WTC11 (cell line): ENCODE data around the gene LHX4. TPM values are rescaled to one million over a fixed set of nuclear protein-coding genes. Genes with fewer than 3 reads are reported as not detected.
A peak's percentile ranks its signal among the peaks of the same experiment; 100 is the strongest.

ENCODE experiments used
- AFF4 ChIP-seq: sonication (generic); formaldehyde crosslinking; IDR thresholded peaks from 2 replicates; pipeline ENCODE4 v1.8.1; 2023; ENCODE audit warnings: mild to moderate bottlenecking, missing genetic modification reagents, borderline replicate concordance
- ATF3 ChIP-seq: sonication (generic); formaldehyde crosslinking; conservative IDR thresholded peaks from 2 replicates; pipeline ENCODE4 v1.8.1; 2022; ENCODE audit warnings: mild to moderate bottlenecking, missing genetic modification reagents
- CREB1 ChIP-seq: sonication (generic); formaldehyde crosslinking; IDR thresholded peaks from 2 replicates; pipeline ENCODE4 v1.8.0; 2023; ENCODE audit warnings: mild to moderate bottlenecking, missing genetic modification reagents
- E2F1 ChIP-seq: sonication (generic); formaldehyde crosslinking; IDR thresholded peaks from 2 replicates; pipeline ENCODE4 v1.8.0; 2022; ENCODE audit warnings: mild to moderate bottlenecking, missing genetic modification reagents
- FOXP1 ChIP-seq: sonication (generic); formaldehyde crosslinking; IDR thresholded peaks from 2 replicates; pipeline ENCODE4 v1.8.0; 2022; ENCODE audit warnings: missing genetic modification reagents, mild to moderate bottlenecking, moderate library complexity, borderline replicate concordance
- FOXP4 ChIP-seq: sonication (generic); formaldehyde crosslinking; IDR thresholded peaks from 2 replicates; pipeline ENCODE4 v1.8.0; 2022; ENCODE audit warnings: mild to moderate bottlenecking, missing genetic modification reagents
- MLX ChIP-seq: sonication (generic); formaldehyde crosslinking; IDR thresholded peaks from 2 replicates; pipeline ENCODE4 v1.8.1; 2023; ENCODE audit warnings: mild to moderate bottlenecking, missing genetic modification reagents, moderate library complexity
- NFATC4 ChIP-seq: fragments of 250-450 bp; sonication (Bioruptor Pico); IDR thresholded peaks from 2 replicates; pipeline ENCODE4 v1.9.0; 2021; ENCODE audit warnings: mild to moderate bottlenecking
- NFYB ChIP-seq: sonication (generic); formaldehyde crosslinking; conservative IDR thresholded peaks from 2 replicates; pipeline ENCODE4 v1.8.0; 2022; ENCODE audit warnings: low read depth, missing genetic modification reagents
- PRRX2 ChIP-seq: fragments of 250-450 bp; sonication (Bioruptor Pico); IDR thresholded peaks from 2 replicates; pipeline ENCODE4 v1.8.0; 2021; ENCODE audit warnings: mild to moderate bottlenecking
- RELA ChIP-seq: sonication (generic); formaldehyde crosslinking; IDR thresholded peaks from 2 replicates; pipeline ENCODE4 v1.8.1; 2022; ENCODE audit warnings: missing genetic modification reagents, mild to moderate bottlenecking, borderline replicate concordance
- RORB ChIP-seq: fragments of 250-450 bp; sonication (Bioruptor Pico); IDR thresholded peaks from 2 replicates; pipeline ENCODE4 v1.9.0; 2021; ENCODE audit warnings: mild to moderate bottlenecking
- TEAD4 ChIP-seq: sonication (generic); formaldehyde crosslinking; IDR thresholded peaks from 2 replicates; pipeline ENCODE4 v1.8.0; 2022; ENCODE audit warnings: mild to moderate bottlenecking, missing genetic modification reagents
- USF1 ChIP-seq: sonication (generic); formaldehyde crosslinking; IDR thresholded peaks from 2 replicates; pipeline ENCODE4 v1.8.0; 2022; ENCODE audit warnings: mild to moderate bottlenecking, missing genetic modification reagents
- ZNF232 ChIP-seq: sonication (generic); formaldehyde crosslinking; IDR thresholded peaks from 2 replicates; pipeline ENCODE4 v1.8.0; 2022; ENCODE audit warnings: mild to moderate bottlenecking, missing genetic modification reagents
- ZNF263 ChIP-seq: sonication (generic); formaldehyde crosslinking; IDR thresholded peaks from 2 replicates; pipeline ENCODE4 v1.8.1; 2022; ENCODE audit warnings: low read depth, mild to moderate bottlenecking, moderate library complexity, missing genetic modification reagents
- ZNF396 ChIP-seq: fragments of 250-450 bp; sonication (Bioruptor Pico); IDR thresholded peaks from 2 replicates; pipeline ENCODE4 v1.8.0; 2021; ENCODE audit warnings: mild to moderate bottlenecking, moderate library complexity, borderline replicate concordance
- ZNF423 ChIP-seq: fragments of 250-450 bp; sonication (Bioruptor Pico); IDR thresholded peaks from 2 replicates; pipeline ENCODE4 v2.1.2; 2022; ENCODE audit warnings: mild to moderate bottlenecking, moderate library complexity
- ZNF425 ChIP-seq: fragments of 250-450 bp; sonication (Bioruptor Pico); conservative IDR thresholded peaks from 2 replicates; pipeline ENCODE4 v1.9.0; 2021; ENCODE audit warnings: mild to moderate bottlenecking
- ZNF512 ChIP-seq: sonication (generic); formaldehyde crosslinking; IDR thresholded peaks from 2 replicates; pipeline ENCODE4 v1.8.1; 2022; ENCODE audit warnings: missing genetic modification reagents, borderline replicate concordance
- ZNF671 ChIP-seq: fragments of 250-450 bp; sonication (Bioruptor Pico); IDR thresholded peaks from 2 replicates; pipeline ENCODE4 v1.8.0; 2021; ENCODE audit warnings: mild to moderate bottlenecking
- total RNA-seq: library from RNA; stranded (reverse); gene quantifications from 3 replicates; pipeline ENCODE4 v1.2.3, GENCODE V29; 2021

The LHX4 gene
- total RNA-seq, 1 experiment from 2014 or later, result 19.2 TPM

GRCh38 chr1:180228648-180229482 lies 1.2 kb upstream of the LHX4 start (continued):
- no peak for TF ChIP-seq AFF4 (CRISPR knock-in tag)
- TF ChIP-seq RORB (CRISPR knock-in tag), result no peak
- peak; percentile 89 for TF ChIP-seq FOXP1 (CRISPR knock-in tag)
- no peak; the same call in 1 of the 2 replicates for TF ChIP-seq RELA (CRISPR knock-in tag)
- TF ChIP-seq ZNF263 (CRISPR knock-in tag), result no peak
- TF ChIP-seq ZNF671 (CRISPR knock-in tag), result no peak
- no peak for TF ChIP-seq ZNF512 (CRISPR knock-in tag)
- TF ChIP-seq ZNF423 (CRISPR knock-in tag), result no peak
- no peak for TF ChIP-seq NFYB (CRISPR knock-in tag)
- peak; percentile 86 for TF ChIP-seq CREB1 (CRISPR knock-in tag)
- no peak for TF ChIP-seq MLX (CRISPR knock-in tag)
- TF ChIP-seq ZNF425 (CRISPR knock-in tag), result no peak
- TF ChIP-seq ZNF396 (CRISPR knock-in tag), result no peak
- TF ChIP-seq ZNF232 (CRISPR knock-in tag), result peak; percentile 79
- TF ChIP-seq FOXP4 (CRISPR knock-in tag), result peak; percentile 77
- peak; percentile 89 for TF ChIP-seq E2F1 (CRISPR knock-in tag)
- TF ChIP-seq USF1, result peak; percentile 69; the same call in 1 of the 2 replicates
- TF ChIP-seq ATF3 (CRISPR knock-in tag), result no peak
- TF ChIP-seq NFATC4 (CRISPR knock-in tag), result no peak
- TF ChIP-seq PRRX2 (CRISPR knock-in tag), result no peak
- TF ChIP-seq TEAD4 (CRISPR knock-in tag), result no peak; the same call in 1 of the 2 replicates
